Measurements from ENCODE around the gene ZNF775. TPM values are rescaled to one million over a fixed set of nuclear protein-coding genes. Genes with fewer than 3 reads are reported as not detected.

The ZNF775 gene
- total and polyA plus RNA-seq, 2 experiments from 2014 or later = 34.3 to 40.1 TPM

GRCh38 chr7:150346922-150347321 lies 32.2 kb upstream of the ZNF775 start:
- no peak for TF ChIP-seq CTCF (IDR thresholded peaks at IDR 0.05; ENCODE audit: low read depth, low read length)

GRCh38 chr7:150351587-150352194 lies 27.4 kb upstream of the ZNF775 start:
- Histone ChIP-seq H3K4me1 (ENCODE audit: low read depth) (no peaks in the 10 kb centered on the region), H3K27ac (no peak overlapping the region), H3K27me3 (no peaks in the 10 kb centered on the region), H3K36me3 (no peaks in the 10 kb centered on the region), H3K9me3 (ENCODE audit: low read depth) (no peaks in the 10 kb centered on the region), H3K4me3 (no peak overlapping the region)
- no peak for TF ChIP-seq CTCF (IDR thresholded peaks at IDR 0.05; ENCODE audit: low read depth, low read length)
- no peak for DNase-seq (ENCODE audit: low read depth in 1 of 2, low spot score in 1 of 2)

More at GRCh38 chr7:150346922-150347321, 32.2 kb upstream of the ZNF775 start:
- DNase-seq (ENCODE audit: low read depth in 1 of 2, low spot score in 1 of 2) = no peak
- no peaks in the 10 kb centered on the region for H3K9me3 ChIP-seq (ENCODE audit: low read depth)
- no peak overlapping the region for H3K4me3 ChIP-seq
- no peak overlapping the region for H3K27ac ChIP-seq
- H3K27me3 ChIP-seq = peaks cover 22% of the 10 kb centered on the region
- no peaks in the 10 kb centered on the region for H3K36me3 ChIP-seq
- H3K4me1 ChIP-seq (ENCODE audit: low read depth) = no peaks in the 10 kb centered on the region

GRCh38 chr7:150355666-150356059 lies 23.5 kb upstream of the ZNF775 start:
- Histone ChIP-seq H3K27ac (no peak overlapping the region), H3K4me3 (no peak overlapping the region), H3K9me3 (ENCODE audit: low read depth) (no peaks in the 10 kb centered on the region), H3K36me3 (no peaks in the 10 kb centered on the region), H3K27me3 (no peaks in the 10 kb centered on the region), H3K4me1 (ENCODE audit: low read depth) (no peaks in the 10 kb centered on the region)
- no peak for DNase-seq (ENCODE audit: low read depth in 1 of 2, low spot score in 1 of 2)
- no peak for TF ChIP-seq CTCF (IDR thresholded peaks at IDR 0.05; ENCODE audit: low read depth, low read length)

GRCh38 chr7:150356265-150356897 lies 22.7 kb upstream of the ZNF775 start:
- no peak overlapping the region for H3K27ac ChIP-seq
- peak; percentile 58 to 60 for DNase-seq (ENCODE audit: low read depth in 1 of 2, low spot score in 1 of 2)
- TF ChIP-seq CTCF (IDR thresholded peaks at IDR 0.05; ENCODE audit: low read depth, low read length) = peak; percentile 73

GRCh38 chr7:150357270-150357669 lies 21.9 kb upstream of the ZNF775 start:
- H3K9me3 ChIP-seq (ENCODE audit: low read depth) = no peaks in the 10 kb centered on the region
- H3K4me3 ChIP-seq = no peak overlapping the region
- peaks cover 15% of the 10 kb centered on the region for H3K4me1 ChIP-seq (ENCODE audit: low read depth)
- DNase-seq (ENCODE audit: low read depth in 1 of 2, low spot score in 1 of 2) = no peak
- no peaks in the 10 kb centered on the region for H3K27me3 ChIP-seq
- no peaks in the 10 kb centered on the region for H3K36me3 ChIP-seq
- H3K27ac ChIP-seq = peak overlapping the region; percentile 27
- no peak for TF ChIP-seq CTCF (IDR thresholded peaks at IDR 0.05; ENCODE audit: low read depth, low read length)

More at GRCh38 chr7:150356265-150356897, 22.7 kb upstream of the ZNF775 start:
- Histone ChIP-seq H3K9me3 (ENCODE audit: low read depth) (no peaks in the 10 kb centered on the region), H3K27me3 (no peaks in the 10 kb centered on the region), H3K4me1 (ENCODE audit: low read depth) (peaks cover 6% of the 10 kb centered on the region), H3K4me3 (no peak overlapping the region), H3K36me3 (no peaks in the 10 kb centered on the region)

Measured in cardiac muscle cell (in vitro differentiated cells and primary cell).